HK-2 (cell line): Measurements from ENCODE around the gene CEL.
"Not testable (repeated sequence)": the region's sequence is repeated elsewhere in the genome, so short reads cannot be mapped to it uniquely, and the experiment has no call there.

ENCODE experiments used
- DNase-seq: peaks from one replicate; pipeline ENCODE4 v3.0.0-alpha.2; 2018; ENCODE audit not compliant: unreplicated experiment

Gene CEL

DNA sequence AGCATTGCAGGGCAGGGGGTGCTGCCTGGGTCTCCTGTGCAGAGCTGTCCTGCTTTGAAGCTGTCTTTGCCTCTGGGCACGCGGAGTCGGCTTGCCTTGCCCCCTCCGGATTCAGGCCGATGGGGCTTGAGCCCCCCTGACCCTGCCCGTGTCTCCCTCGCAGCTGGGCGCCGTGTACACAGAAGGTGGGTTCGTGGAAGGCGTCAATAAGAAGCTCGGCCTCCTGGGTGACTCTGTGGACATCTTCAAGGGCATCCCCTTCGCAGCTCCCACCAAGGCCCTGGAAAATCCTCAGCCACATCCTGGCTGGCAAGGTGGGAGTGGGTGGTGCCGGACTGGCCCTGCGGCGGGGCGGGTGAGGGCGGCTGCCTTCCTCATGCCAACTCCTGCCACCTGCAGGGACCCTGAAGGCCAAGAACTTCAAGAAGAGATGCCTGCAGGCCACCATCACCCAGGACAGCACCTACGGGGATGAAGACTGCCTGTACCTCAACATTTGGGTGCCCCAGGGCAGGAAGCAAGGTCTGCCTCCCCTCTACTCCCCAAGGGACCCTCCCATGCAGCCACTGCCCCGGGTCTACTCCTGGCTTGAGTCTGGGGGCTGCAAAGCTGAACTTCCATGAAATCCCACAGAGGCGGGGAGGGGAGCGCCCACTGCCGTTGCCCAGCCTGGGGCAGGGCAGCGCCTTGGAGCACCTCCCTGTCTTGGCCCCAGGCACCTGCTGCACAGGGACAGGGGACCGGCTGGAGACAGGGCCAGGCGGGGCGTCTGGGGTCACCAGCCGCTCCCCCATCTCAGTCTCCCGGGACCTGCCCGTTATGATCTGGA lies 2.7 kb downstream of the CEL start:
- DNase-seq = no peak

DNA sequence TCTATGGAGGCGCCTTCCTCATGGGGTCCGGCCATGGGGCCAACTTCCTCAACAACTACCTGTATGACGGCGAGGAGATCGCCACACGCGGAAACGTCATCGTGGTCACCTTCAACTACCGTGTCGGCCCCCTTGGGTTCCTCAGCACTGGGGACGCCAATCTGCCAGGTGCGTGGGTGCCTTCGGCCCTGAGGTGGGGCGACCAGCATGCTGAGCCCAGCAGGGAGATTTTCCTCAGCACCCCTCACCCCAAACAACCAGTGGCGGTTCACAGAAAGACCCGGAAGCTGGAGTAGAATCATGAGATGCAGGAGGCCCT lies 3.2 kb downstream of the CEL start:
- no peak for DNase-seq

DNA sequence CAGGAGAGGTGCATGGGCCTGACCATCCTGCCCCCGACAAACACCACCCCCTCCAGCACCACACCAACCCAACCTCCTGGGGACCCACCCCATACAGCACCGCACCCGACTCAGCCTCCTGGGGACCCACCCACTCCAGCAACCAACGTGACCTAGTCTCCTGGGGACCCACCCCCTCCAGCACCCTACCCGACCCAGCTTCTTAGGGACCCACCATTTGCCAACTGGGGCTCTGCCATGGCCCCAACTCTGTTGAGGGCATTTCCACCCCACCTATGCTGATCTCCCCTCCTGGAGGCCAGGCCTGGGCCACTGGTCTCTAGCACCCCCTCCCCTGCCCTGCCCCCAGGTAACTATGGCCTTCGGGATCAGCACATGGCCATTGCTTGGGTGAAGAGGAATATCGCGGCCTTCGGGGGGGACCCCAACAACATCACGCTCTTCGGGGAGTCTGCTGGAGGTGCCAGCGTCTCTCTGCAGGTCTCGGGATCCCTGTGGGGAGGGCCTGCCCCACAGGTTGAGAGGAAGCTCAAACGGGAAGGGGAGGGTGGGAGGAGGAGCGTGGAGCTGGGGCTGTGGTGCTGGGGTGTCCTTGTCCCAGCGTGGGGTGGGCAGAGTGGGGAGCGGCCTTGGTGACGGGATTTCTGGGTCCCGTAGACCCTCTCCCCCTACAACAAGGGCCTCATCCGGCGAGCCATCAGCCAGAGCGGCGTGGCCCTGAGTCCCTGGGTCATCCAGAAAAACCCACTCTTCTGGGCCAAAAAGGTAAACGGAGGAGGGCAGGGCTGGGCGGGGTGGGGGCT lies 4.6 kb downstream of the CEL start:
- no peak for DNase-seq

DNA sequence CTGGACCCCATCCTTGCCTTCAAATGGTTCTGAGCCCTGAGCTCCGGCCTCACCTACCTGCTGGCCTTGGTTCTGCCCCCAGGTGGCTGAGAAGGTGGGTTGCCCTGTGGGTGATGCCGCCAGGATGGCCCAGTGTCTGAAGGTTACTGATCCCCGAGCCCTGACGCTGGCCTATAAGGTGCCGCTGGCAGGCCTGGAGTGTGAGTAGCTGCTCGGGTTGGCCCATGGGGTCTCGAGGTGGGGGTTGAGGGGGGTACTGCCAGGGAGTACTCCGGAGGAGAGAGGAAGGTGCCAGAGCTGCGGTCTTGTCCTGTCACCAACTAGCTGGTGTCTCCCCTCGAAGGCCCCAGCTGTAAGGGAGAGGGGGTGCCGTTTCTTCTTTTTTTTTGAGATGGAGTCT lies 5.2 kb downstream of the CEL start:
- DNase-seq = no peak

DNA sequence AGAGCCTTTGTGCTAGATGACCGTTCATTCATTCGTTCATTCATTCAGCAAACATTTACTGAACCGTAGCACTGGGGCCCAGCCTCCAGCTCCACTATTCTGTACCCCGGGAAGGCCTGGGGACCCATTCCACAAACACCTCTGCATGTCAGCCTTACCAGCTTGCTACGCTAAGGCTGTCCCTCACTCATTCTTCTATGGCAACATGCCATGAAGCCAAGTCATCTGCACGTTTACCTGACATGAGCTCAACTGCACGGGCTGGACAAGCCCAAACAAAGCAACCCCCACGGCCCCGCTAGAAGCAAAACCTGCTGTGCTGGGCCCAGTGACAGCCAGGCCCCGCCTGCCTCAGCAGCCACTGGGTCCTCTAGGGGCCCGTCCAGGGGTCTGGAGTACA lies 6.0 kb downstream of the CEL start:
- DNase-seq = no peak

DNA sequence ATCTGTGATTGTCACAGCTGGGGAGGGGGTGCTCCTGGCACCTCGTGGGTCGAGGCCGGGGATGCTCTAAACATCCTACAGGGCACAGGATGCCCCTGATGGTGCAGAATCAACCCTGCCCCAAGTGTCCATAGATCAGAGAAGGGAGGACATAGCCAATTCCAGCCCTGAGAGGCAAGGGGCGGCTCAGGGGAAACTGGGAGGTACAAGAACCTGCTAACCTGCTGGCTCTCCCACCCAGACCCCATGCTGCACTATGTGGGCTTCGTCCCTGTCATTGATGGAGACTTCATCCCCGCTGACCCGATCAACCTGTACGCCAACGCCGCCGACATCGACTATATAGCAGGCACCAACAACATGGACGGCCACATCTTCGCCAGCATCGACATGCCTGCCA lies 6.7 kb downstream of the CEL start:
- DNase-seq = not testable (repeated sequence)

DNA sequence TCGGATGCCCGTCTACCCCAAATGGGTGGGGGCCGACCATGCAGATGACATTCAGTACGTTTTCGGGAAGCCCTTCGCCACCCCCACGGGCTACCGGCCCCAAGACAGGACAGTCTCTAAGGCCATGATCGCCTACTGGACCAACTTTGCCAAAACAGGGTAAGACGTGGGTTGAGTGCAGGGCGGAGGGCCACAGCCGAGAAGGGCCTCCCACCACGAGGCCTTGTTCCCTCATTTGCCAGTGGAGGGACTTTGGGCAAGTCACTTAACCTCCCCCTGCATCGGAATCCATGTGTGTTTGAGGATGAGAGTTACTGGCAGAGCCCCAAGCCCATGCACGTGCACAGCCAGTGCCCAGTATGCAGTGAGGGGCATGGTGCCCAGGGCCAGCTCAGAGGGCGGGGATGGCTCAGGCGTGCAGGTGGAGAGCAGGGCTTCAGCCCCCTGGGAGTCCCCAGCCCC lies 8.8 kb downstream of the CEL start:
- not testable (repeated sequence) for DNase-seq

DNA sequence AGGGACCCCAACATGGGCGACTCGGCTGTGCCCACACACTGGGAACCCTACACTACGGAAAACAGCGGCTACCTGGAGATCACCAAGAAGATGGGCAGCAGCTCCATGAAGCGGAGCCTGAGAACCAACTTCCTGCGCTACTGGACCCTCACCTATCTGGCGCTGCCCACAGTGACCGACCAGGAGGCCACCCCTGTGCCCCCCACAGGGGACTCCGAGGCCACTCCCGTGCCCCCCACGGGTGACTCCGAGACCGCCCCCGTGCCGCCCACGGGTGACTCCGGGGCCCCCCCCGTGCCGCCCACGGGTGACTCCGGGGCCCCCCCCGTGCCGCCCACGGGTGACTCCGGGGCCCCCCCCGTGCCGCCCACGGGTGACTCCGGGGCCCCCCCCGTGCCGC lies 9.2 kb downstream of the CEL start:
- DNase-seq = not testable (repeated sequence)

DNA sequence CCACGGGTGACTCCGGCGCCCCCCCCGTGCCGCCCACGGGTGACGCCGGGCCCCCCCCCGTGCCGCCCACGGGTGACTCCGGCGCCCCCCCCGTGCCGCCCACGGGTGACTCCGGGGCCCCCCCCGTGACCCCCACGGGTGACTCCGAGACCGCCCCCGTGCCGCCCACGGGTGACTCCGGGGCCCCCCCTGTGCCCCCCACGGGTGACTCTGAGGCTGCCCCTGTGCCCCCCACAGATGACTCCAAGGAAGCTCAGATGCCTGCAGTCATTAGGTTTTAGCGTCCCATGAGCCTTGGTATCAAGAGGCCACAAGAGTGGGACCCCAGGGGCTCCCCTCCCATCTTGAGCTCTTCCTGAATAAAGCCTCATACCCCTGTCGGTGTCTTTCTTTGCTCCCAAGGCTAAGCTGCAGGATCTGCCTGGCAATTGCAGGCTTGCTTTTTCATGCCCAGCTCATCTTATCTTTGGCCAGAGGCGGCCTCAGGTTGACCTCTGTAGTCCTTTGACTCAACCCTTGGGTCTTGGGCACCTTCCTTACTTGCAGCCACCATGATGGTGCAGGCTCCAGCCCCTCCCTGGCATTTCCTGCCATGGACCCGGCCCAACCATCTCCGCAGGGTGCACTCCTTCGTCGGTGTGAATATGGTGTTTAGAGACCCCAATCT lies 9.8 kb downstream of the CEL start:
- no peak for DNase-seq

DNA sequence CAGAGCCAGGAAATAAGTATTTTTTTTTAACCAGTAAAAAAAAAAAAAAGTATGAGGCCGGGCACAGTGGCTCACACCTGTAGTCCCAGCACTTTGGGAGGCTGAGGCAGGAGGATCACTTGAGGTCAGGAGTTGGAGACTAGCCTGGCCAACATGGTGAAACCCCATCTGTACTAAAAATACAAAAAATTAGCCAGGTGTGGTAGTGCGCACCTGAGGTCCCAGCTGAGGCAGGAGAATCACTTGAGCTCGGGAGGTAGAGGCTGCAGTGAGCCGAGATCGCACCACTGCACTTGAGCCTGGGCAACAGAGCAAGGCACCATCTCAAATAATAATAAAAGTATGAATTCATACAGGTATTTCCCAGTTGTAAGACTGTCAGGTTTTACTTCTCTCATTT lies 10.4 kb downstream of the CEL start:
- not testable (repeated sequence) for DNase-seq

DNA sequence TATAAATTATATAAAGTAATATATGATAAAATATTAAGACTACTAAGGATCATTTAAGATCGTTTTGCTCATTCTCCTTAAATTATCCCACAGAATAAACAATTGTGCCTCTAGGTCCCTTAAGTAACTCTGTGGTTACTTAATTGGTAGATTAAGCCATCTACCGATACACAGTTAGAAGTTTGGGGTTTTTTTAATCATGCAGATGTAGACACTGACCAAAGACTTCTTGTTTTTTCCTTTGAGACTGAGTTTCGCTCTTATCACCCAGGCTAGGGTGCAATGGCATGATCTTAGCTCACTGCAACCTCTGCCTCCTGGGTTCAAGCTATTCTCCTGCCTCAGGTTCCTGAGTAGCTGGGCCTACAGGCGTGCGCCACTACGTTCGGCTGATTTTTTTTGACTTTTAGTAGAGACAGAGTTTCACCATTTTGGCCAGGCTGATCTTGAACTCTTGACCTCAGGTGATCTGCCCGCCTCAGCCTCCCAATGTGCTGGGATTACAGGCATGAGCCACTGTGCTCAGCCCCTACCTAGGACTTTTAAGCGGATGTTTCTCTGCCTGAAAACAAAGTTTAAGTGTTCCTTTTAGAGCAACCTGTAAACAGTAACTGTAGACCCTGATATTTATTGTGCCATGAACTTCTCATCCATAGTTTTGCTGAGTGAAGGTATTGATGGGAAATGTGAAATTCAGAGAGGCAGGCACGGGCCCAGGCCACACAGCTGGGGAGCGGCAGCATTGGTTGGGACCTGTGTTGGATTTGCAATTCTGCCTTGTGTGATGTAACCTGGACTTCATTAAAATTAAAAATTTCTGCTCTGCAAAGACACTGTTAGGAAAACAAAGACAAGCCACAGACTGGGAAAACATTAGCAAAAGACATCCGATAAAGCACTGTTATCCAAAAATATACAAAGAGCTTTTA lies 11.6 kb downstream of the CEL start:
- no peak for DNase-seq

DNA sequence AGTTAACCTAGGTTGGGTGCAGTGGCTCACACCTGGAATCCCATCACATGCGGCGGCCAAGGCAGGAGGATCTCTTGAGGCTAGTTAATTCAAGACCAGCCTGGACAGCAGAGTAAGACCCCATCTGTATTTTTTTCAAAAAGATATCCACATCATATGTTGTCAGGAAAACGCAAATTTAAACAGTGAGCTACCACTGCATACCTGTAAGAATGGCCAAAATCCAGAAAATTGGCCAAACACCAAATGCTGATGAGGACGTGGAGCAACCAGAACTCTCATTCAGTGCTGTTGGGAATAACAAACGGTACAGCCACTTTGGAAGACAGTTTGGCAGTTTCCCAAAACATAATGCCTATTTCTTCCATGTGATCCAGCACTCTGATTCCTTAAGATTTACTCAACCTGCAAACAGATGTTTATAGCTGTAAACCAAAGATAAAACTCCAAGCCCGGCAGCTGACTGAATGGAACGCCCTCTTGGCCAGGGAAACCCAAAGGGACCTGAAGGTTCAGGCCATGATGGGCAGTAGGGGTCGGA lies 12.4 kb downstream of the CEL start:
- DNase-seq = no peak

DNA sequence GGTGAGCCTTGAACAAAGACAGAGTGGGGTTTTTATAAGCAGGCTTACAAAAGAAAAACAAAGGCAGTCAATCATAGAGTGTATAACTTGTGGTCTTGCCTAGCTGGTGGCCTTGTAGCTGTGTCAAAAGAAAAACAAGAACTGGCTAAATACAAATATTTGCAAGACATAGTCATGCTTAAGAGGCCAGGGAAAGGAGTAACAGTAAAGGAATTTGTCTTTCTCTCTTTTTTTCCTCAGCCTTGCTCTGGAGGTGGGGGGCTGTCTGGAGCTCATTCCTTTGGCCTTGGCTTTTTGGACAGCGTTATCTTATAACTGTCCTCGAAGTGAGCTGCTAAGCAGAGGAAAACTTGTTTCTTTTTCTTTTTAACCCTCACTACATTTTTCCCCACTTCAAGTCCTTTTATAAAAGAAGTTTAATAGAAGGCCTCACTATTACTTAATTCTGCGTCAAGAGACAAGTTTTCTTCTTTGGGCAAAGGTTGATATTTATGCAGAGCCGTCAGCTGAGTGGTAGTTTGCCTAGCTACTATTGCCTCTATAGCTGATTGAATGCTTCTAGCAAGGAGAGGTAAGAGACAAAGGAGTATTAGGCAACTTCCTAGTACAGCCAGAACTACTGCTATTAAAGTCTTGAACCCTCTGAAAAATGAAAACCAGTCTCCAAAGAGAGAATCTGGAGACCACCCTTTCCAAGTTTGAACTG lies 14.3 kb downstream of the CEL start:
- no peak for DNase-seq

DNA sequence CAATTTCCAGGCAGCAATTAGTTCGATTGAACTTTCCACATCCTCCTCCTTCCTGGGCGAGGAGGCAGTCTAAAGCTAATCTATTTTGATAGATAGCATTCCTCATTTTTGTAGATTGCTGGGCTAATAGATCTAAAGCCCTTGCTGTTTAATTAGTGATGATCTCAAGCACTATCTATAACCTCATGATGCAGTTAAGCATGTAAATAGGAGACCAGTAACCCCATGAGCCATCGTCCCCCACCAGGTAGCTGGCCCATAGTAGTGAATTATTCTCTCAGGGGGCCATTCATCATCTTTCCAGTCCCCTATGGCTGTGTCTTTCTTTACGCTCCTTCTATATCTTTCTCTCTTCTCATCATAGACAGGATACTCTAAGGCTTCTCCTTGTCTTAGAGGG lies 14.9 kb downstream of the CEL start:
- no peak for DNase-seq

DNA sequence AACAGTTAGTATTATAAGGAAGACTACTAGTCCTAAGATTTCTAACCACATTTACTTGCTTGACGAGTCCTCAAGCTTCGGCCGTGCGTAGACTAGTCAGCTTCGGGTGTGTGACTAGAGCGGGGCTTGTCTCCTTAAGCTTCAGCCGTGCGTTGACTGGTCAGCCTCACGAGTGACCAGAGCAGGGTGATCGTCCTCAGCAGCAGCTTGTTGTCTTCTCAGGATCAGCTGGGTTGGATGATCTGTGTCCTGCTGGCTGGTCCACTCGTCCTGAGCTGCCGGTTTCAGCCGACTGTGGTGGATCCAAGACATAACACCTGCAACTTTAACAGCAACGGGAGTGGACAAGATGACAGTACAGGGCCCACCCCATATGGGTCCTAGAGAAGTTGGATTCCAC lies 16.7 kb downstream of the CEL start:
- no peak for DNase-seq

DNA sequence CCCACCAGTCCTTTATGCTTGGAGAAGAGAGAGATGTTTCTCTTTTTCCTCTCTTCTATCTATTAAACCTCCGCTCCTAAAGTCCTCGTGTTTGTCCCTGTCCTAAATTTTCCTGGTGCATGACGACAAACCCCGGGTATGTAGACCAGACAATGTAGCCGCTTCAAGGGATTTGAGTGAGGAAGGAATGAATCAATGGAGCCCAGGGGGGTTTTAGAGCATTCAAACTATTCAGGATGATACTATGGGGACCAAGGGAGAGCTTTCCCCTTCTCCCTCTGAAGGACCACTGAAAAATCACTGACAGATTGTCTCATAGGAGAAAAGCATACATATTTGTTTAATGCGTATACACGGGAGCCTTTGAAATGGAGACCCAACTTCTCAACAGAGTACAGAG lies 18.4 kb downstream of the CEL start:
- DNase-seq = no peak

DNA sequence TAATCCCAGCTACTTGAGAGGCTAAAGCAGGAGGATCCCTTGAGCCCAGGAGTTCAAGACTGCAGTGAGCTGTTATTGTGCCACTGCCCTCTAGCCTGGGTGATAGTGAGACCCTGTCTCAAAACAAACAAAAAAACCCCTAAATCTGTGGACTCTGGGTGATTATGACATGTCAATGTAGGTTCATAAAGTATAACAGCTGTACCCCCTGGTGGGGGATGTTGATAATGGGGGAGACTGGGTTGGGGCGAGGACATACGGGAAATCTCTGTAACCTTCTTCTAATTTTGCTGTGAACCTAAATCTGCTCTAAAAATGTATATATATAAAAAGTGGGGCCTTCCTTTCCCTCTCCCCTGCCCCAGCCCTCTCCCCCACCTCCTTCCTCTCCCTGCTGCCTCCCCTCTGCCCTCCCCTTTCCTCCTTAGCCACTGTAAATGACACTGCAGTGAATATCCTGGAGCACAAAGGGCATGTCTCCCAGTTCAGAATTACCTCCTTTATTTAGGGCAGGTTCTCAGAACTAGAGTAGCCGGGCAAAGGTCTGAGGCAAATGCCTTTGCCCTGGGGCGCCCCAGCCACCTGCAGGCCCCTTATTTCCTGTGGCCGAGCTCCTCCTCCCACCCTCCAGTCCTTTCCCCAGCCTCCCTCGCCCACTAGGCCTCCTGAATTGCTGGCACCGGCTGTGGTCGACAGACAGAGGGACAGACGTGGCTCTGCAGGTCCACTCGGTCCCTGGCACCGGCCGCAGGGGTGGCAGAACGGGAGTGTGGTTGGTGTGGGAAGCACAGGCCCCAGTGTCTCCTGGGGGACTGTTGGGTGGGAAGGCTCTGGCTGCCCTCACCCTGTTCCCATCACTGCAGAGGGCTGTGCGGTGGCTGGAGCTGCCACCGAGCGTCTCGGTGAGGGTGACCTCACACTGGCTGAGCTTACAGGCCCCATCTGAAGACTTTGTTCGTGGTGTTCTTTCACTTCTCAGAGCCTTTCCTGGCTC lies 19.3 kb downstream of the CEL start:
- not testable (repeated sequence) for DNase-seq

DNA sequence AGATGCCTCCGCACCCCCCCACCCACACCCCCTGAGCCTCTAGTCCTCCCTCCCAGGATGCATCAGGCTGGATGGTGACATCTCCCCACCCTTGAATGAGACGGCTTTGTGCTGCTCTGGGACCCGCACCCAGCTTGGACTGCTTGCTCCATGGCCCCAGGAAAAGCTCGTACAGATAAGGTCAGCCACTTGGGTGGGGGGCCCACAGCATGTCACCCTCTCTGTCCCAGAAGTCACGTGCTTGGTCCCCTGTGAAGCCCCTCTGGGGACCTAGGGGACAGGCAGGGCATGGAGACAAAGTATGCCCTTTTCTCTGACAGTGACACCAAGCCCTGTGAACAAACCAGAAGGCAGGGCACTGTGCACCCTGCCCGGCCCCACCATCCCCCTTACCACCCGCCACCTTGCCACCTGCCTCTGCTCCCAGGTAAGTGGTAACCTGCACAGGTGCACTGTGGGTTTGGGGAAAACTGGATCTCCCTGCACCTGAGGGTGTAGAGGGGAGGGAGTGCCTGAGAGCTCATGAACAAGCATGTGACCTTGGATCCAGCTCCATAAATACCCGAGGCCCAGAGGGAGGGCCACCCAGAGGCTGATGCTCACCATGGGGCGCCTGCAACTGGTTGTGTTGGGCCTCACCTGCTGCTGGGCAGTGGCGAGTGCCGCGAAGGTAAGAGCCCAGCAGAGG lies 20.3 kb downstream of the CEL start:
- DNase-seq = not testable (repeated sequence)

DNA sequence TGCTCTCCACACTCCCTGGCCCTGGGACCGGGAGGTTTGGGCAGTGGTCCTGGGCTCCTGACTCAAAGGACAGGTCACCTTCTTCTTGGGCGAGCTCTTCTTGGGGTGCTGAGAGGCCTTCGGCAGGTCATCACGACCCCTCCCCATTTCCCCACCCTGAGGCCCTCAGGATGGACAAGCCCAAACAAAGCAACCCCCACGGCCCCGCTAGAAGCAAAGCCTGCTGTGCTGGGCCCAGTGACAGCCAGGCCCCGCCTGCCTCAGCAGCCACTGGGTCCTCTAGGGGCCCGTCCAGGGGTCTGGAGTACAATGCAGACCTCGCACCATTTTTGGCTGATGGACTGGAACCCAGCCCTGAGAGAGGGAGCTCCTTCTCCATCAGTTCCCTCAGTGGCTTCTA lies 21.9 kb downstream of the CEL start:
- not testable (repeated sequence) for DNase-seq
